HepG2 (cell line): ENCODE measurements around the gene ADCY9. TPM values are rescaled to one million over a fixed set of nuclear protein-coding genes. Genes with fewer than 3 reads are reported as not detected.

Experiments
- ATAC-seq: fragments of 200-7000 bp; cut with Tn5 transposase; 3 replicates; pipeline ENCODE4 v1.9.1; 2020; ENCODE audit warnings: mild to moderate bottlenecking, moderate library complexity
- BruUV-seq: library from RNA; stranded (reverse); fragments of 400-500 nt; replicated peaks from 2 replicates; lab custom pipeline; 2021; lab: Mats Ljungman, UMichigan
- CTCF ChIA-PET: fragments of 300-600 bp; formaldehyde crosslinking; extraction: SDS; loops from one replicate; lab custom pipeline; 2021; ENCODE audit warnings: low total read pairs, inconsistent platforms, low intra/inter-chr PET ratio; lab: Yijun Ruan, JAX
- POLR2A ChIA-PET: fragments of 350-600 bp; sonication (Branson Sonifier 250); formaldehyde crosslinking; loops from one replicate; lab custom pipeline; 2020; ENCODE audit warnings: antibody characterized with exemption, inconsistent platforms; lab: Yijun Ruan, JAX
- DNase-seq: peaks from one replicate; pipeline ENCODE4 v3.0.0-alpha.2; 2015; ENCODE audit warnings: low spot score
- FAIRE-seq: peaks from 3 replicates; lab custom pipeline; 2011; peaks lifted over from hg19 to GRCh38; lab: Jason Lieb, UNC
- H2AFZ ChIP-seq: one replicate; pipeline ENCODE4 v1.6.1; 2011; ENCODE audit warnings: low read length, inconsistent platforms
- H3K27ac ChIP-seq: fragments of 300-600 bp; 3 replicates; pipeline ENCODE4 v1.8.0; 2011; ENCODE audit warnings: mixed run types, mild to moderate bottlenecking, mixed read lengths, low read length, inconsistent platforms; ENCODE audit not compliant: insufficient read depth; ENCODE audit errors: extremely low read length
- H3K27me3 ChIP-seq, 2 experiments: fragments of 200-600 bp in 1 of 2; 2 replicates in 1 of 2; 3 replicates in 1 of 2; pipeline versions ENCODE4 v1.6.0 to v1.8.0; 2011; ENCODE audit warnings: low read length in 2 of 2, mild to moderate bottlenecking in 2 of 2, moderate library complexity in 2 of 2, inconsistent platforms in 1 of 2; ENCODE audit not compliant: insufficient read depth in 2 of 2, control insufficient read depth in 1 of 2
- H3K36me3 ChIP-seq, 2 experiments: fragments of 200-600 bp in 1 of 2; replicated peaks in 1 of 2; 2 replicates in 1 of 2; 3 replicates in 1 of 2; pipeline versions ENCODE4 v1.5.1 to v1.8.0; 2011; ENCODE audit warnings: low read length in 2 of 2, inconsistent platforms in 1 of 2; ENCODE audit not compliant: insufficient read depth in 2 of 2, control insufficient read depth in 1 of 2
- H3K4me1 ChIP-seq: 2 replicates; pipeline ENCODE4 v1.5.1; 2012; ENCODE audit warnings: low read length, inconsistent platforms; ENCODE audit not compliant: insufficient read depth
- H3K4me2 ChIP-seq: 2 replicates; pipeline ENCODE4 v1.6.0; 2011; ENCODE audit warnings: low read depth, low read length, inconsistent platforms
- H3K4me3 ChIP-seq, 3 experiments: fragments of 200-600 bp in 1 of 3; sonication (generic), shearing (Covaris generic) in 1 of 3; replicated peaks in 1 of 3; 2 replicates each; pipeline ENCODE4 v1.5.1; 2011 to 2016; ENCODE audit warnings: low read length in 3 of 3, inconsistent platforms in 2 of 3, low read depth in 2 of 3, mild to moderate bottlenecking in 2 of 3, control low read depth in 1 of 3, mixed read lengths in 1 of 3; ENCODE audit not compliant: insufficient read depth in 1 of 3
- H3K79me2 ChIP-seq: one replicate; pipeline ENCODE4 v1.6.1; 2011; ENCODE audit warnings: low read length, inconsistent platforms; ENCODE audit not compliant: insufficient read depth
- H3K9ac ChIP-seq: 2 replicates; pipeline ENCODE4 v1.6.0; 2011; ENCODE audit warnings: mild to moderate bottlenecking, low read depth, low read length, inconsistent platforms; ENCODE audit not compliant: insufficient read depth
- H3K9me3 ChIP-seq: 2 replicates; pipeline ENCODE4 v1.5.1; 2012; ENCODE audit warnings: mild to moderate bottlenecking, low read length
- H4K20me1 ChIP-seq: 2 replicates; pipeline ENCODE4 v1.6.0; 2011; ENCODE audit warnings: inconsistent platforms, mild to moderate bottlenecking, low read length, moderate library complexity; ENCODE audit not compliant: insufficient read depth
- ATF2 ChIP-seq: sonication (generic); formaldehyde crosslinking; IDR thresholded peaks from 2 replicates; pipeline ENCODE4 v1.4.0; 2020; ENCODE audit warnings: missing genetic modification reagents
- CTCF ChIP-seq: sonication (generic); formaldehyde crosslinking; IDR thresholded peaks from 2 replicates; pipeline ENCODE4 v1.5.0; 2020; ENCODE audit warnings: mild to moderate bottlenecking, missing genetic modification reagents, moderate library complexity
- DMAP1 ChIP-seq: IDR thresholded peaks from 2 replicates; pipeline ENCODE4 v1.6.1; 2016
- FOXO1 ChIP-seq: sonication (generic); formaldehyde crosslinking; IDR thresholded peaks from 2 replicates; pipeline ENCODE4 v1.4.0; 2020; ENCODE audit warnings: missing genetic modification reagents
- GMEB2 ChIP-seq: IDR thresholded peaks from 2 replicates; pipeline ENCODE4 v1.6.1; 2016; ENCODE audit warnings: missing biosample characterization, missing genetic modification reagents, low read depth
- HOXA7 ChIP-seq: sonication (generic); formaldehyde crosslinking; IDR thresholded peaks from 2 replicates; pipeline ENCODE4 v1.8.1; 2022; ENCODE audit warnings: mild to moderate bottlenecking, missing genetic modification reagents, moderate library complexity
- KLF13 ChIP-seq: sonication (generic); formaldehyde crosslinking; IDR thresholded peaks from 2 replicates; pipeline ENCODE4 v1.4.0; 2020; ENCODE audit warnings: mild to moderate bottlenecking, missing genetic modification reagents
- RAD51 ChIP-seq: fragments of 450-650 bp; IDR thresholded peaks from 2 replicates; pipeline ENCODE4 v1.6.1; 2016; ENCODE audit warnings: borderline replicate concordance
- RFXANK ChIP-seq: IDR thresholded peaks from 2 replicates; pipeline ENCODE4 v1.6.1; 2016
- TOPORS ChIP-seq: sonication (generic); formaldehyde crosslinking; IDR thresholded peaks from 2 replicates; pipeline ENCODE4 v1.8.0; 2023; ENCODE audit warnings: mild to moderate bottlenecking, missing genetic modification reagents
- ZBTB20 ChIP-seq: sonication (generic); formaldehyde crosslinking; IDR thresholded peaks from 2 replicates; pipeline ENCODE4 v1.8.1; 2023; ENCODE audit warnings: missing genetic modification reagents, low read depth, mild to moderate bottlenecking, borderline replicate concordance
- ZKSCAN5 ChIP-seq: sonication (generic); formaldehyde crosslinking; IDR thresholded peaks from 2 replicates; pipeline ENCODE4 v1.5.1; 2020; ENCODE audit warnings: mild to moderate bottlenecking, missing genetic modification reagents
- ZNF180 ChIP-seq: sonication (generic); formaldehyde crosslinking; IDR thresholded peaks from 2 replicates; pipeline ENCODE4 v1.4.0; 2020; ENCODE audit warnings: low read depth, missing genetic modification reagents, borderline replicate concordance
- ZNF234 ChIP-seq: sonication (generic); formaldehyde crosslinking; conservative IDR thresholded peaks from 2 replicates; pipeline ENCODE4 v1.5.1; 2020; ENCODE audit warnings: mild to moderate bottlenecking, missing genetic modification reagents
- ZNF629 ChIP-seq: sonication (generic); formaldehyde crosslinking; conservative IDR thresholded peaks from 2 replicates; pipeline ENCODE4 v1.5.0; 2020; ENCODE audit warnings: missing genetic modification reagents
- ZSCAN29 ChIP-seq: sonication (generic); formaldehyde crosslinking; conservative IDR thresholded peaks from 2 replicates; pipeline ENCODE4 v1.4.0; 2020; ENCODE audit warnings: mild to moderate bottlenecking, missing genetic modification reagents
- WGBS: methylation state at CpG from one replicate; pipeline ENCODE4 v1.1.6; 2017; ENCODE audit warnings: low lambda C conversion rate; 5-methylcytosine and 5-hydroxymethylcytosine counted together
- in situ Hi-C: cut with HindIII; loops from 2 replicates; pipeline ENCODE4 v1.10.0; 2017; ENCODE audit warnings: low pct_unique_long_range_greater_than_20kb; ENCODE audit not compliant: extremely low pct_ligation_motif_present
- intact Hi-C: fragments of 100-400 bp; cut with micrococcal nuclease; formaldehyde crosslinking; loops from one replicate; pipeline ENCODE4 v1.10.0; 2022; ENCODE audit not compliant: unreplicated experiment
- polyA plus RNA-seq, 8 experiments: library from polyadenylated mRNA; depleted of rRNA in 3 of 8; stranded (reverse) in 7 of 8; unstranded in 1 of 8; fragments of >200 nt; fragmentation: Illumina TruSeq in 4 of 8; extraction: Trizol in 4 of 8; gene quantifications; 2 replicates each; pipeline versions ENCODE4 v1.2.1 to v1.2.3, GENCODE V29; 2011 to 2016; ENCODE audit warnings: low read depth in 4 of 8, missing spikeins in 1 of 8, mixed read lengths in 1 of 8; ENCODE audit not compliant: insufficient read depth in 1 of 8
- total RNA-seq, 5 experiments: library from RNA; depleted of rRNA; stranded (reverse); fragments of >200 nt; fragmentation: Illumina TruSeq; extraction: Trizol; gene quantifications; 2 replicates each; pipeline ENCODE4 v1.2.3, GENCODE V29; 2016; ENCODE audit warnings: low read depth in 1 of 5
- TF ChIP-seq, protein P1 (sequence below): sonication (generic); formaldehyde crosslinking; IDR thresholded peaks from 2 replicates; pipeline ENCODE4 v1.5.0; 2020; ENCODE audit warnings: missing genetic modification reagents

The ADCY9 gene
- total and polyA plus RNA-seq, 2 of the 13 experiments (the other 11 are each of a cell fraction or from before 2014, with no cell fraction given): 11.2 to 13.9 TPM

DNA sequence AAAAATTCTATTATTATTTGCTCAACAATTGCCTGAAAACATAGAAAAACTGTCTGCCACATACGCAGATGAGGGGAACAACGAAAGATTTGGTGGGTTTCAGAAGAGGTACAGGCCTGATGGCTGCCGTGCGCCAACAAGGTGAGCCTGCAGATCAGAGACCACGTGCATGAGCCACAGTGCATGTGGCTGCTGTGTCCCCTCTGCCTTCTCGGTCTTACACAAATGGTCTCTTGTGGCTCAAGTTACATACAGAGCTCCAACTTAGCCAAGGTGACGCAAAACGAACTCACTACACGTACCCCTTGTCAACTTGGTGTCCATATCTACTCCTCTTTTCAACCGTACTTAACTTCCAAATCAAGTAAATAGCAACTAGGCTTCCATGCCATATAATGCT is 82.3 kb downstream of the ADCY9 start:
- Histone ChIP-seq H3K9ac (no peak overlapping the region), H3K4me2 (no peak overlapping the region), H2AFZ (no peak overlapping the region), H3K79me2 (no peaks in the 10 kb centered on the region), H3K36me3 (no peaks in the 10 kb centered on the region; a peak in 2 of 5 replicates), H3K4me1 (no peaks in the 10 kb centered on the region), H3K27me3 (no peaks in the 10 kb centered on the region), H3K4me3 (no peak overlapping the region), H4K20me1 (no peaks in the 10 kb centered on the region), H3K27ac (no peak overlapping the region), H3K9me3 (no peaks in the 10 kb centered on the region)
- ATAC-seq: no peak
- intact Hi-C loops: no loop called here
- no peak for FAIRE-seq
- WGBS: 97% methylated on average over 9 of the region's 10 CpGs
- TF ChIP-seq ZNF629 (CRISPR knock-in tag): no peak
- TF ChIP-seq ATF2 (CRISPR knock-in tag): no peak
- TF ChIP-seq ZNF180: no peak
- TF ChIP-seq RAD51: no peak
- no peak for TF ChIP-seq ZKSCAN5
- TF ChIP-seq ZSCAN29 (CRISPR knock-in tag): no peak
- TF ChIP-seq ZBTB20 (CRISPR knock-in tag): no peak
- no peak for TF ChIP-seq KLF13 (CRISPR knock-in tag)
- TF ChIP-seq ZNF234 (CRISPR knock-in tag): no peak
- TF ChIP-seq FOXO1: no peak
- TF ChIP-seq RFXANK (CRISPR knock-in tag): no peak
- TF ChIP-seq, protein P1, sequence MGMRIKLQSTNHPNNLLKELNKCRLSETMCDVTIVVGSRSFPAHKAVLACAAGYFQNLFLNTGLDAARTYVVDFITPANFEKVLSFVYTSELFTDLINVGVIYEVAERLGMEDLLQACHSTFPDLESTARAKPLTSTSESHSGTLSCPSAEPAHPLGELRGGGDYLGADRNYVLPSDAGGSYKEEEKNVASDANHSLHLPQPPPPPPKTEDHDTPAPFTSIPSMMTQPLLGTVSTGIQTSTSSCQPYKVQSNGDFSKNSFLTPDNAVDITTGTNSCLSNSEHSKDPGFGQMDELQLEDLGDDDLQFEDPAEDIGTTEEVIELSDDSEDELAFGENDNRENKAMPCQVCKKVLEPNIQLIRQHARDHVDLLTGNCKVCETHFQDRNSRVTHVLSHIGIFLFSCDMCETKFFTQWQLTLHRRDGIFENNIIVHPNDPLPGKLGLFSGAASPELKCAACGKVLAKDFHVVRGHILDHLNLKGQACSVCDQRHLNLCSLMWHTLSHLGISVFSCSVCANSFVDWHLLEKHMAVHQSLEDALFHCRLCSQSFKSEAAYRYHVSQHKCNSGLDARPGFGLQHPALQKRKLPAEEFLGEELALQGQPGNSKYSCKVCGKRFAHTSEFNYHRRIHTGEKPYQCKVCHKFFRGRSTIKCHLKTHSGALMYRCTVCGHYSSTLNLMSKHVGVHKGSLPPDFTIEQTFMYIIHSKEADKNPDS (CRISPR knock-in tag): no peak
- TF ChIP-seq HOXA7 (CRISPR knock-in tag): no peak
- TF ChIP-seq DMAP1 (CRISPR knock-in tag): no peak
- TF ChIP-seq GMEB2 (CRISPR knock-in tag): no peak
- TF ChIP-seq CTCF (CRISPR knock-in tag): no peak
- TF ChIP-seq TOPORS (CRISPR knock-in tag): no peak
- DNase-seq: no peak
- ChIA-PET CTCF (no interaction called here), POLR2A (no interaction called here)
- no TSS peak for BruUV-seq
- in situ Hi-C loops: no loop called here
